GM19452 (cell line): ENCODE measurements around the gene MYRFL.

Experiments used
- ATAC-seq: cut with Tn5 transposase; IDR thresholded peaks from one replicate; pipeline ENCODE4 v1.9.1; 2021; ENCODE audit not compliant: unreplicated experiment

MYRFL gene

GRCh38 chr12:69896653-69897381 is 71.8 kb downstream of the MYRFL start:
- no peak for ATAC-seq

- no peak for ATAC-seq
Measured at GRCh38 chr12:69897744-69898143, 72.7 kb downstream of the MYRFL start.

GRCh38 chr12:69898236-69898635 is 73.2 kb downstream of the MYRFL start:
- no peak for ATAC-seq

GRCh38 chr12:69900720-69901131 is 75.7 kb downstream of the MYRFL start:
- ATAC-seq: peak; percentile 81

GRCh38 chr12:69901221-69901905 is 76.3 kb downstream of the MYRFL start:
- ATAC-seq: no peak

- ATAC-seq: no peak
Measured at GRCh38 chr12:69903548-69903947, 78.5 kb downstream of the MYRFL start.

- ATAC-seq: no peak
Measured at GRCh38 chr12:69904777-69905176, 79.8 kb downstream of the MYRFL start.

GRCh38 chr12:69905801-69906200 is 80.8 kb downstream of the MYRFL start:
- ATAC-seq: no peak

GRCh38 chr12:69906411-69907216 is 81.6 kb downstream of the MYRFL start:
- peak; percentile 94 for ATAC-seq

GRCh38 chr12:69908203-69908602 is 83.2 kb downstream of the MYRFL start:
- ATAC-seq: no peak

GRCh38 chr12:69910694-69911093 is 85.7 kb downstream of the MYRFL start:
- ATAC-seq: no peak

- no peak for ATAC-seq
Measured at GRCh38 chr12:69913526-69913925, 88.5 kb downstream of the MYRFL start.

- no peak for ATAC-seq
Measured at GRCh38 chr12:69915964-69916363, 90.9 kb downstream of the MYRFL start.

GRCh38 chr12:69916544-69917235 is 91.7 kb downstream of the MYRFL start:
- no peak for ATAC-seq

GRCh38 chr12:69918287-69918686 is 93.3 kb downstream of the MYRFL start:
- no peak for ATAC-seq

GRCh38 chr12:69919495-69919894 is 94.5 kb downstream of the MYRFL start:
- no peak for ATAC-seq

- no peak for ATAC-seq
Measured at GRCh38 chr12:69921831-69922230, 96.8 kb downstream of the MYRFL start.

GRCh38 chr12:69922999-69923398 is 98.0 kb downstream of the MYRFL start:
- no peak for ATAC-seq

GRCh38 chr12:69925291-69925690 is 100.3 kb downstream of the MYRFL start:
- no peak for ATAC-seq

- ATAC-seq: no peak
Measured at GRCh38 chr12:69927164-69927563, 102.1 kb downstream of the MYRFL start.

- ATAC-seq: no peak
Measured at GRCh38 chr12:69929125-69929524, 104.1 kb downstream of the MYRFL start.
